Measurements from ENCODE around the gene HAGHL.

Gene HAGHL

DNA sequence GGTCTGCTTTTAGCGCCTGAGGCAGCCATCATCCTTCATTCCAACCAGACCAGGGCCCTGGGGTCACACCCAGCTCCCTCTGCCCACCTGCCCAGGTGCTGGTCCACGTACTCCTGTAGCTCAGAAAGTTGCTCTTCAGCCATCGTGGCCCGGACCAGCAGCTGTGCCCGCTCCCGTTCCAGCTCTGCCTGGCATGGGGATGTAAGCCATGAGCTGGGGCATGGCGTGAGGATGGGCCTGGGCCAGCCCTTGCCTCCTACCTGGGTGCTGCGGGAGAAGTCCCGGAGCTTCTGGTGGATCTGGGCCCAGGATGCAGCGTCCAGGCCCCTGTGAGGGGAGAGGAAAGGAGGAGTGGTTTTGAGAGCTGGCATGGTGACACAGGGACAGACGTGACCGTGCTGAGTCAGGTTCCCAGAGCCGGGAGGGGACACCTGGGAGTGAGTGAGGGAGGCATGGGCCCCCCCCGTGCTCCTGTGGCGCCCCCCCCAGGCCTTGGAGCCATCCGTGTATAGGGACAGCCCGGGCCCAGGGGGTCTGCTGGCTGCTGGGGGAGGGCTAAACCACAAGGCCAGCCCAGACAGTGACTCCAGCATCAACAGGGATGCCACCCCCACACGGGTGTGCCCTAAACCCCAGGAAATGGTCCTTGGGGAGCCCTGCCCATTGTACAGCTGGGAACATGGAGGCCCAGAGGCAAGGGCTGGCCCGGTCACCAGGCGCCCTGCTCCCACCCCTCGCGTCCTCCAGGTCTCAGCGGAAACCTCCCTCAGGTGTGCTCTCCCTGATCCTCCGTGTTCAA lies 3.9 kb upstream of the HAGHL start:
- no peak for DNase-seq

DNA sequence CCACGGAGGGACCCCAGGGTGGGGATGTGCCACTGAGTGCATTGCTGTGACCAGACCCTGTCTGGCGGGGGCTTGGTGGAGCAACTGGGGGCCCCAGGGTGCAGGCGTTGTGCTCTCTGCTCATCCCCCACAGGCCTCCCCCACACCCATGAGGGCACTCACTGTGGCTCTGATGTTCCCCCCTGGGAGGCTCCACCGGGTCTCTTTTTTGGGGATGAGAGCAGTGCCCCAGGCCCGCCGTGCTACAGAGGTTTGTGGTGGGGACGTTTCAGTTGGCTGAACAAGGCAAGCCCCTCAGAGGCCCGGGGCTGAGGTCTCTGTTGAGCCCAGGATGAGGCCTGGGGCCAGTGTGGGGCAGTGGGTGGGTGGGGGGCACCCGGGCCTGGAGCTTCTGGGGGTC lies 3.2 kb upstream of the HAGHL start:
- no peak for DNase-seq

DNA sequence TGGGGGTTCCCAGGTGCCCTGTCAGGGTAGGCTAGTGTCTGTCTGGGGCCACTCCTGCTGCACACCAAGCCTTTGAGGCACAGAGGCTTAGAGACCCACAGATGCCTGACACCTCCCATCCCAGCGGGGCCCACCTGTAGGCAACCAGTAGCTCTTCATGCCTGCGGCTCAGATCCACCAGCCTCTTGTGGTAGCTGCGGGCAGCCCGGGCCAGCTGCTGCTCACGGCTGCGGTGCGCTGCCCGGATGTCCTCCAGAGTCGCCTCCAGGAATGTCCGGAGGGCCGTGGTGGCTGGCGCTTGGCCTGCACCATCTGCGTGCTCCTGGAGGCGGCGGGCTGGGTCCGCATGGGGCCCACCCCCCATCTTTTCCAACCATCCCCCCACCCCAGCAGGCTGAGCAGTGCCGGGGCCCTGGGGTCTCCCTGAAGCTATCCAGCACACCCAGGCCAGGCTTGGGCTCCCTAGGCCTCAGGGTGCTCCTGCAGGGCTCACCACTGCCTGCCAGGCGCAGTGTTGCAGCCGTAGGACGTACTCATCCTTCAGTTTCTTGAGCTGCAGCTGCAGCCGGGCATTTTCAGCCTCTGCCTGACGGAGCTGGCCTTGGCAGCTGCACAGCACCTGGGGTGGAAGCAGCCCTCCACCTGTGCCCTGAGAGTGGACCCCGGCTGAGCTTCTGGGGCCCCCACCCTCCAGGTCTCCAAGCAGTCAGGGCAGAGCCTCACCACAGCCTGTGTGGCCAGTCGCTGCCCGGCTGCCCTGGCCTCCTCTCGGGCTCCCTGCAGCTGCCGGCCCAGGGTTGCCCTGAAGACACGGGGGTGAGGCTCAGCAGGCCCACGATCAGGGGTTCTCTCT lies 2.5 kb upstream of the HAGHL start:
- no peak for DNase-seq

DNA sequence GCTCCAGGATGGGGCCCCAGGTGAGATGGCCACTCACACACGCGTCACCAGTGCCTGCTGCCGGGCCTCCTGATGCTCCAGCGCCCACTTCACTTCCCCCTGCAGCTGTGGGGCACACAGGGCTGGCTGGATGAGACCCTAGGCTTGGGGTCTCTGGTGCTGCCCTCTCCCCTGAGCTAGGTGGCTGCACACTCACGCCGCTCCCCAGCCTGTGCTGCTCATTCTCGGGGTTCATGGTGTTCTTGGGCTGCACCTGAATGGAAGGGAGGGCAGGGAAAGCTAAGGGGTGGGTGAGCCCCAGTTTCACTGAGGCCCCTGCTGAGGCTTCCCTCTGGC lies 1.9 kb upstream of the HAGHL start:
- DNase-seq: no peak

DNA sequence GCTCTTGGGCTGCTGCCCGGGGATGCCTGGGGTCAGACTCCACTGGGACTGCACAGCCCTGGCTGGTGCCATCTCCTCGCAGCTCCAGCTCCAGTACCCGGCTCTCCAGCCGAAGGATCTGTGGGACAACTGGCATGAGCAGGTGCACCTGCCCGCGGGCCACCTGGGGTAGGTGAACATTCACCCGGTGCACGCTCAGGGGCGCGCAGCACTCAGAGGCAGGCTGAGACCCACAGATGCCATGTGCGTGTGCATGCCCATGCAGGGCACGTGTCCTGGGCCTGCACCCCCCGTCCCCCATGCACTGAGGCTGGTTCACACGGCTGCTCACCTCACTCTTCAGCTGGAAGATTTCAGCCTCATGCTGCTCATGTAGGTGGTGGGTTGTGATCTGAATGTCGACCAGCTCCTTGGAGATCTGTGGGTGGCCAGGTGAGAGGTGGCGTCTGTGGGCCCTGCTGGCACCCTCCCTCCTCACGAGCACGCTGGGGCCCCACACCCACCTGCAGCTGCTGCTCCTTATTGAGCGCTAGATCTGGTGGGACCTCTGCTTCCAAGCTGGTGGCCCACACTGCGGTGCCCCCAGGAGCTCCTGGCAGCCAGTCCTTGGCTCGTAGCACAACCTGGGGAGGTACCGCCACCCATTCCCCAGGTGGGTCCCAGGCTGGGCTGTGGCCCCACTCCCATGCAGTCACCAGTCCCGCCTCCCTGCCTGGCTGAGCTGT lies 1.3 kb upstream of the HAGHL start:
- DNase-seq: no peak

DNA sequence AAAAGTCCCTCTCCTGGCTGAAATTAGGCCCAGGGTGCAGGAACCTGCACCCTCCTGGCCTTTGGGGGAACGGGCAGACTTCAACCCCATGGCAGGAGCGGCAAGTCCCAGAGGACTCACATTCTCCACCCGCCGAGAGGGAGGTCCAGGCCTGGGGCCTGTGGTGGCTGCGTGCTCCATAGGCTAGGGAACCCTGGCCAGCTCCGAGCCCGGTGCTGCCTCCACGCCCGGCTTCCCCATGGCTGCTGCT lies 793 bp upstream of the HAGHL start:
- DNase-seq: no peak

DNA sequence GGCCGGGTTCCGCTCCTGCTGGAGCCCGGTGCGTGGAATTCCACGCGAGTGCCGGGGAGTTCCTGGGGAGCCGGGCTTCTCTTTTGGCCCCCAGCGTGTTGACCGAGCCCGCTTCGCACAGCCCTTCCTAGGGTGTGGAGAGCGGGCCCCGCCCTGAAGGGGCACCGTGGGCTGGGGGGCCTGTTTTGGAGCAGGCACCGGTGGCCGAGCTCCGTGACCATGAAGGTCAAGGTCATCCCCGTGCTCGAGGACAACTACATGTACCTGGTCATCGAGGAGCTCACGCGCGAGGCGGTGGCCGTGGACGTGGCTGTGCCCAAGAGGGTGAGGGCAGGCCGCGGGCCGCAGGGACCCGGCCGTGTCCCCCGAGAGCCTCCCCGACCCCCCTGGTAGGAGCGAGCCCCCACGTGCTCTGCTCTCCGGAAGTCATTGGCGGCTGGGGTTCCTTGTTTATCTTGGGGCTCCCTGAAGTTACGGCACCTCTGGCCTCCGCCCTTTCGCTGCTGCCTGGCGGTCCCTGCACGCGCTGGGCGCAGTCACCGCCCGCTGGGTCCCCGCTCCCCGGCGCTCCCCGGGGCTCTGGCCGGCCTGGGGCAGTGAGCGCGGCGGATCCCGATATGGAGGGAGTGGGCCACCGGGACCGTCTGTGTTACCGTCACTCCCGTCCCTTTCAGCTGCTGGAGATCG lies 528 bp downstream of the HAGHL start:
- DNase-seq: peak; percentile 85

DNA sequence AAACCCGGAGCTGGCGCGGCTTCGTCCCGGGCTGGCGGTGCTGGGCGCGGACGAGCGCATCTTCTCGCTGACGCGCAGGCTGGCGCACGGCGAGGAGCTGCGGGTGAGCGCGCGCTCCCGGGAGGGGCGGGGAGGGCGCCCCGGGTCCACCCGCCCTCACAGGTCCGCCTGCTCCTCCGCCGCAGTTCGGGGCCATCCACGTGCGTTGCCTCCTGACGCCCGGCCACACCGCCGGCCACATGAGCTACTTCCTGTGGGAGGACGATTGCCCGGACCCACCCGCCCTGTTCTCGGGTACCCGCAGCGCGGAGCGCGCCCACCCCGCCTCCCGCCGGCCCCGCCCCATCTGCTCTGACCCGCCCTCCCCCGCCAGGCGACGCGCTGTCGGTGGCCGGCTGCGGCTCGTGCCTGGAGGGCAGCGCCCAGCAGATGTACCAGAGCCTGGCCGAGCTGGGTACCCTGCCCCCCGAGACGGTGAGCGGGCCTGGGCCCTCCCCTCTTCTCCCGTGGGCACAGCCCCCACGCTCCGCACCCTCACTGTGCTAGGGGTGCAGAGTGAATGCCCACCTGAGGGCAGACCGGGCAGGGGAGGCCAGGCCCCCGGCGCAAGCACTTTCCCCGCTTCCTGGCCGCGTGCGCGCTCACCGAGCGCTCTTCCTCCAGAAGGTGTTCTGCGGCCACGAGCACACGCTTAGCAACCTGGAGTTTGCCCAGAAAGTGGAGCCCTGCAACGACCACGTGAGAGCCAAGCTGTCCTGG lies 1.4 kb downstream of the HAGHL start:
- peak; percentile 92 for DNase-seq

DNA sequence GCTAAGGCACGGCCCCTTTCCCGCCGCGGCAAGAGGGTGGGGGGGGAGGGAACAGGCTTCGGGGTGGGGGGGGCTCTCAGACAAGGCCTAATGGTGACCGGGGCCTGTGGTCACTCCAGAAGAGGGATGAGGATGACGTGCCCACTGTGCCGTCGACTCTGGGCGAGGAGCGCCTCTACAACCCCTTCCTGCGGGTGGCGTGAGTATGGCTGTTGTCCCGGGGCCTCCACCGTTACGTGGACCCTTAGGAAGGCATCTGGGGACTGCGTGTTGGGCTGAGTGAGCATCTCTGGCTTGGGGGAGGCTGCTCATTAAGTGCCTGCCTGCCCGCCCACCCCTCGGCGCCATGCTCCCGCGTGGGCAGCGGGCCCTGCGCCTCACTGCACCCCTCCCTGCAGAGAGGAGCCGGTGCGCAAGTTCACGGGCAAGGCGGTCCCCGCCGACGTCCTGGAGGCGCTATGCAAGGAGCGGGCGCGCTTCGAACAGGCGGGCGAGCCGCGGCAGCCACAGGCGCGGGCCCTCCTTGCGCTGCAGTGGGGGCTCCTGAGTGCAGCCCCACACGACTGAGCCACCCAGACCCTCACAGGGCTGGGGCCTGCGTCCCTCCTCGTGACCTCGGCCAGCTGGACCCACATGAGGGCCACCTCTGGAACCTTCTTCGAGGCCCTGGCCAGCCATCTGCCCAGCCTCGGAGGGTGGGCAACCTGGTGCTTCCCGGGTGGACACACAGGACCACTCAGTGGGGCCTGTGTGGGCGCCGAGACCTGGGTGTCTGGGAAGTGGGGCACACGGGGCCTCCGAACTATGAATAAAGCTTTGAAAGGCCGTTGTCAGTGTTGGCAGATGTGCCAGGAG lies 2.2 kb downstream of the HAGHL start:
- peak; percentile 5 for DNase-seq

DNA sequence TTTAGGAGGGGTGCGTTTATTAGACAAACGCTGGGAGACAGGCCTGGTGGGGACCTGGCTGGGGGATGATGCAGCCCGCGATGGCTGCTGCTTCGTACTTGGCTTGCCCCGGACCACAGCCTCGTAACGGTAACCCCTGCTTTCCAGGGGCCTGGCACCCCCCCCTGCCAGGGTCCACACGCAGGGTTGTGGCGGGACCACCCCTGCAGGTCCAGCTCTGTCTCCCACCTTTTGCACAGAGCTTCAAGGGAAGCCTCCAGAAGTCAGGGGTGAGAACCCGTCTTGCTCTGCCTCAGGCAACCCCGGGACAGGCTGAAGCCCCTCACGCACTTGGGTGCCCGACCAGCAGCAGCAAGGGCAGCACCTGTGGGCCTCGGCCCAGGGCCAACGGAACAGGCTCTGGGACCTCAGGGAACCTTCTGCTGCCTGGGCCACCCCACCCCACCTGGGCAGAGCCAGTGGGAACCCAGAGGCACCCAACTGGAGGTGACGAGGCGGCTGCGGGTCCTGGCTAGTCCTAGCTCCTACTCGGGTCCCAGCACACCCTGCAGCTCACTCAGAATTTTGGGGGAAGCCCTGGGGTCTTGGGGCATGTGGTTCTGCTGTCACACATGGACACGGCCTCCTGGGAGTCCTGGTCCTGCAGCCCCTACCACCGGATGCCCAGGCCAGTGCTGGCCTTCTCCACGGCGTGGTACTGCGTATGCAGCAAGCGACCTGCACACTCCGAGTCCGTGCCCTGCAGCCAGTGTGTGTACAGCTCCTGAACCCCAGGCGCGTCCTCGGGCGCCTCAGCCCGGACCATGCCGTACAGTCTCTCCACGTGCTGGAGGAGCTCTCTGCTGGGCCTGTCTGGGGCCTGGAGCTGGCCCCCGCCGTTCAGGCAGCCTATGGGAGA lies 3.1 kb downstream of the HAGHL start:
- peak; percentile 3 for DNase-seq

DNA sequence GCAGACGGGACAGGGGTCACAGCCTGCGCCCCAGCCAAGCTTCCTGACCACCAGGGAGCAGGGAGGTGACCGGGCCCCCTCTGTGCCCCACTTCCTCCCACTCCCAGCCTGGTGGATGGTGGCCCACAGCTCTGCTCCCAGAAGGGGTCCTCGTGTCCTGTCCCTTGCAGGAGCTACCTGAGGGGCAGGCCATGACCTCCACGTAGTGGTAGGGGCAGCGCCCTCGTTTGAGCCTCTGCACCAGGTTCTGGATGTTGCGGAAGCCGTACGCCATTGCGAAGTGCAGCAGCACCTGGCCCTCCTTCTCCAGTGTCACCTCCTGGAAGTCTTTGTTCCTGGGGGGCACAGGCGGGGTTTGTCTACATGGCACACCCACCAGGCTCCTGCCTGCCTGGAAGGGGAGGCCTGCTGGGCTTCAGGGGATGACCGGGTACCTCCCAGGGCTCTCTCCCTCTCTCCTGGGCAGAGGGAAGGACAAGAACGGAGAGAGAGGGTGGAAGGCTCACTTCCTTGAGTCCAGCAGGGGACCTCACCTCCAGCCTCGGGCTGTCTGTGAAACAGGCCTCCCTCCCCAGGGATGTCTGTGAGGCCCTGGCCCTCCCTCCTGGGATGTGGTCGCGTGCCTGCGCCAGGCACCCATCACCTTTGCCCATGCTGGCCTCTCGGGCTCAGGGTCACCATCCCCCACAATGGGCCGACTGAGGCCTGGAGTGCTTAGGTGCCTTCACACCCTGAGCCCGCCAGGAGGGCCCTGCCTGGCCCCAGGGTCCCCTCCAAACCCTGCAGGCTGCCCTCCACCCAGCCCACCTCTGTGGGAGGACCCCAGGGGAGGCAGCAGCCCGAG lies 4.0 kb downstream of the HAGHL start:
- peak; percentile 1 for DNase-seq

DNA sequence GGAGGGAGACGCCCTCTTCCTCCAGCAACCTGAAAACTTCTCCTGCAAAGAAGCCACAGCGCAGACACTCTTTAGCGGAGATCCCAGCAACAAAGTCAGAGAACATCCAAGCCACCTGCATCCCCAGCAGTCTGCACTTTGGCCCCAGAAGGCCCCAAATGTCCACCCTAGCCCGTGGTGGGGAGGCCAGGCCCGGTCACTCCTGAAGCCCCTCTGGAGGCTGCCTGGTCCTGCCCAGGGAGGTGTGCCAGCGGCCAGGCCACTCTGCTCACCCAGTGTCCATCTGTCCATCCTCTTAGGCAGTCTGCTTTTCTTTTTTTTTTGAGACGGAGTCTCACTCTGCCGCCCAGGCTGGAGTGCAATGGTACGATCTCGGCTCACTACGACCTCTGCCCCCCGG lies 5.4 kb downstream of the HAGHL start:
- no peak for DNase-seq

DNA sequence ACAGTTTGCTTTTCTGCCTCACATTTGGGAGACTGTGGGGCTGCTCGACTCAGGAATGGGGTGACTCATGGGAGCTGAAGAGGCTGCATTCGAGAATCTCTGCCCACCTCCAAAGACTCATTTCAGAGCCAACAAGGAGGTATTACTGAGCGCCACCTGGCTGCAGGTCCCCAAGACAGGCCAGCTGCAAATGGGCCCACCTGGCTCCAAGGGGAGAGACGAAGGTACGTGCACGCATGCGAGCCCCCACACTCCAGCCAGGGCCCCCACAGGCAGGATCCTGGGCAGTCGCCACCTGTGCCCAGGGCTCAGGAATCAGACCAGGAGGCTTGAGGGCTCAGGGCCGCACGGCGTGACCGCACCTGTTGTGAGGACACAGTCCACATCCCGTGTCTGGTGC lies 6.0 kb downstream of the HAGHL start:
- no peak for DNase-seq

DNA sequence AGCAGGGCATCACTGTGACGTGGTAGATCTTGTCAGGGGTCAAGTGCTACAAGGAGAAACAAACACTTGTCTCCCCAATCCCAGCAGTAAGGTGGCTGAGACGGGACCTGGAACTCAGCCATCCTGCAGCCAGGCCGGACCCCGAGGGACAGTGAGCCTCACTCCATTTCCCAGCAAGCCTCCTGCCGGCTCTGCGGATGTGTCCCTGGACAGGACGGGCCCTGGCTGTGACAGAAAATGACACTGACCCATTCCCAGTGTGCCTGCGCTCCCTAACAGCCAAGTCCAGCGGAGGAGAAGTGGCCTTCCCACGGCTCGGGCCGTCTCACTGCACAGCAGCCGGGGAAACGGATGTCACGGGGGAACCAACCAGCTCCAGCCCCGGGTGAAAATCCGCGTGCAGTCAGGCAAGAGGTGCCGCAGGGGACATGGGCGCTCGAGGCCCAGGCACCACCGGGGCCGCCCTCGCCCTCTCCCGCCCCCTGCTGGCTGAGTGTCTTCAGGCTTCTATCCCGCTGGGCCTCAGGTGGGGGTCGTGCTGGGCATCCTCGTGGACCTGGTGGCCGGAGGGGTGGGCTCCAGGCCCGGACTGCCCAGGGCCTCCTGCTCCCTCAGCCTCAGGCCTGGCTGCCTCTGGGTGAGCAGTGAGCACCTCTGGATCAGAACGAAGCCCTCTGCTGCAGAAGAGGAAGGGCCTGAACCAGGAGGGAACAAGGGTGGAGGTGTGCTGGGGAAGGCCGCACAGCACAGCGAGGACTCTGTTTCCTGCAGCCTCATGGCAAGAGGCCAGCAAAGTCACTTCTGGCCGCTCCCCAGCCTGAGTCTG lies 6.7 kb downstream of the HAGHL start:
- DNase-seq: peak; percentile 51

DNA sequence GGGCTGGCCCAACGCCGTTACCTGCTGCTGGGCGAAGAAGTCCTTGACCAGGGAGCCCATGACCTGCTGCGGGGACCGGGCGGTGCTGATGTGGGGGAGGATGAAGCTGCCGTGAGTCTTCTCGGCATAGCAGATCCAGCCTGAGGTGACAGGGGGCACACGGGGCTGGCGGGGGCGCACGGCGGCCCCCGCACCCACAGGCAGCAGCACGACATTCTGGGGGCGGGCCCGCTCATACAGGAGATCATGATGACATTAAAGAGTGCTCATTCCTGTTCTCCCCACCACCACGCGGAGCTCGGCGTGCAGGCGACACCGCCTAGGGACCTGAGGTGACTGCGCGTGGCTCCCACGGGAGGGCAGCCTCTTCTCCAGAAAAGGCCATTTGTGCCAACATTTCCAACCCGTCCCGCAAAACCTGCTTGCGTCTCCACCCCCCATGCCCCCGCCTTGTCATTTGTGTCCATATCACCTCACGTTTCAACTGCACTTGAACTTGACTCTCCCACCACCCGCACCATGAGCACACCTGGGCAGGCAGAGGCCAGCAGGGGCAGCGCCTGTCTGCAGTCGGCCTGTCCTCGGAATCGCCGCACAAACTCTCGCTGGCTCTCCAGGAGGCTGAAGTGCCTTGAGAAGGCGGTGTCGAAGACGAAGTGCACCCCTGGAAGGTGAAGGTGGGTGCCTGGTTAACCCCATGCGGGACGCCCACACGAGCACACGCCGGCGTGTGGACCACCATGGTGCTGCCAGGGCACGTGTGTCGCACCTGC lies 7.5 kb downstream of the HAGHL start:
- no peak for DNase-seq

DNA sequence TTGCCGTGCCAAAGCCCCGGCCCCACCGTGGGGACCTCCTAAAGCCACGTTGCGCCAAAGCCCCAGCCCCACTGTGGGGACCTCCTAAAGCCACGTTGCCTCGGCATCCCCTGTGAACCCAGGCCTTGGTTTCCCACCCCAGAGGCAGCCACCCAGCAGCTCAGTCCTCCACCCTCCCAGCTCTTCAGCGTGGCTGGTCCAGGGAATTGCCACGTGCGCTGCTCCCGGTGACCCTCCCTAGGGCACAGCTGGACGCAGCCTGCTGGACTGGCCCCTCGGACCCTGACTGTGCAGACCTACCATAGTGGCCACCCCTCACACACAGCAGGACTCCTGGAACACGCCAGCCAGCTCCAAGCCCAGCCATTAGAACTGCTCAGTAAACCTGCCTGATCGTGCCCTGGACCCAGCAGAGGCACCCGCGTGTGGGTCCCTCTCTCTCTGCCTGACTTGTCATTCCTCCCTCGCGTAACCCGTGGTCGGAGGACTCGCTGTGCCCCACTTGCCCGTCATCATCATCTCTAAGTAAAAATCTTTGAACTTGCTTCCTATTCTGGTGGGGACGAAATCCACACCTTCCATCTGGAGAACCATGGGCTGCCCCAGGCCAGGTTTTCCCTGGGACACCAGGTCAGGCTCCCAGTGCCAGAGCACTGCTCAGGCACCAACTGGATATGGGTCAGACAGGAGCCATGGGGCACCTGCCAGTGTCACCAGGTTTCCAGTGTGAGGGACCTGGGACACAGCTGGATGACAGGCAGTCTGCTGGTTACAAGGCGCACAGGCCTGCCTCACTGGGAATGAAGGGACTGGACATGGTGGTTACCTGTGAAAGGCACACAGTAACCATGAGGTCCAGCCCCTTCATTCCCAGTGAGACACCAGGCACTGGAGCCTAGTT lies 8.3 kb downstream of the HAGHL start:
- no peak for DNase-seq

DNA sequence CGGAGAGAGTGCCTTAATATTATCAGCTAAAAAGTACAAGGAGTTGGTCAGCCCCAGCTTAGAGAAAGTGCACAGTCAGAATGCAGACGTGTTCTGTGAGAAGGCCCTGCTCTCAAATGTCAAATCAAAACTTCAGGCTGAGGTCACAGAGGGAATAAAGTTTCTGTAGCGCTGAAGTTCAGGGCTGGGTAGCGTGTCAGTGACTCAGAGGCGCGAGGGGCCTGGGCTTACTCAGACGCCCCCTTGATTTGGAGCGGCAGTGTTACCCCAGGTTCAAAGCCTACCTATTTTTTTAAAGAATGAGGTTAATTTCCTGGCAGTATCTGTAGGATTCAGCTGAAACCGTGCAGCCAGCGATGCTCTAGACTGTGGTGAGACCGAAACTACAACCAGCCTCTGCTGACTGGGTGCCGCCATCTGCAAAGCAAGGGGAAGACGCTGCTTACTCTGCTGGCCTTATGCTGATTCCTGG lies 9.1 kb downstream of the HAGHL start:
- no peak for DNase-seq
